Hematopoietic multipotent progenitor cell treated with erythropoietin and hydrocortisone succinate and interleukin-3 and kit ligand, for 8 days (in vitro differentiated cells): Measurements from ENCODE around the gene PSMD9.
A peak's percentile ranks its signal among the peaks of the same experiment; 100 is the strongest.
"Not testable (repeated sequence)": the region's sequence is repeated elsewhere in the genome, so short reads cannot be mapped to it uniquely, and the experiment has no call there.

Source experiments
- DNase-seq: peaks from one replicate; pipeline ENCODE4 v3.0.0-alpha.2; 2015

Gene PSMD9, protein sequence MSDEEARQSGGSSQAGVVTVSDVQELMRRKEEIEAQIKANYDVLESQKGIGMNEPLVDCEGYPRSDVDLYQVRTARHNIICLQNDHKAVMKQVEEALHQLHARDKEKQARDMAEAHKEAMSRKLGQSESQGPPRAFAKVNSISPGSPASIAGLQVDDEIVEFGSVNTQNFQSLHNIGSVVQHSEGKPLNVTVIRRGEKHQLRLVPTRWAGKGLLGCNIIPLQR

GRCh38 chr12:121888478-121889273, at the start of gene PSMD9:
Gene PSMD9, plus strand, starts transcription at chr12:121888790. Its CDS starts 67 bp downstream, at chr12:121888857.
- peak; percentile 98 for DNase-seq

DNA sequence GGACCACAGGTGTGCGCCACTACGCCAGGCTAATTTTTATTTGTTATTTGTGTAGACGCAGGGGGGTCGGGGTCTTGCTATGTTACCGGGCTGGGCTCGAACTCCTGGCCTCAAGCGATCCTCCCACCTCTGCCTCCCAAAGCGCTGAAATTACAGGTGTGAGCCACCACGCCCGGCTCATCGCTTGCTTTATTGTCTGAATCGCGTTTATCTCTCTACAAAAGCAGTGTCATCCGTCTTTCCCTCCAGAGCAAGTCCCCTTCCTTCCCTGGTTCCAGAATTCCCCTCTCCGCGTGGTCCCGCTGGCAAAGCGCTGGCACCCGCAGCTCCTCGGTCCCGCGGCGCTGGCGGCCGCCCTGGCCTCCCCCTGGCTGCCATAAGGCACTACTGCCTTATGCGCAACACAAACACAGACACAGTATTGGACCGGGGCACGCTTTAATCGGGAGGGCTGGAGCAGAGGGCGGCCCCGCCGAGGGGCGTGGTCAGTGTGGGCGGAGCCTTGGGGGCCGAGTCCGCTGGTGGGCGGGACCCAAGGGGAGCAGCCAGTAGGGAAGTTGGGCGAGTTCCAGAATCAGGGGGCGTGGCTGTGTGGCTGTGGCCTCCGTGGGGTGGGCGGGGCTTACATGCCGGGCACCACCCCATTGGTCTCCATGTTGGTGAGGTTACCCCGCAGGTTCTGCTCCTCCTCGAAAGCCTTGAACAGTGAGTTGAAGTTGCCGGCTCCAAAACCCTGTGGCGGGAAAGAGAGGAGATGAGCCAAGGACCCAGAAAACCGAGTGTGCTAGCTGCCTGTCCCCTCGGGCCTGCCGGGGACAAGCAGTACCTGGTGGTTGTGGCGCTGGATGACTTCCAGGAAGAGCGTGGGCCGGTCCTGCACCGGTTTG, 49.2 kb upstream of the PSMD9 start:
- peak; percentile 98 for DNase-seq

- DNase-seq: peak; percentile 39
Observed at GRCh38 chr12:121839993-121840761, 48.4 kb upstream of the PSMD9 start.

DNA sequence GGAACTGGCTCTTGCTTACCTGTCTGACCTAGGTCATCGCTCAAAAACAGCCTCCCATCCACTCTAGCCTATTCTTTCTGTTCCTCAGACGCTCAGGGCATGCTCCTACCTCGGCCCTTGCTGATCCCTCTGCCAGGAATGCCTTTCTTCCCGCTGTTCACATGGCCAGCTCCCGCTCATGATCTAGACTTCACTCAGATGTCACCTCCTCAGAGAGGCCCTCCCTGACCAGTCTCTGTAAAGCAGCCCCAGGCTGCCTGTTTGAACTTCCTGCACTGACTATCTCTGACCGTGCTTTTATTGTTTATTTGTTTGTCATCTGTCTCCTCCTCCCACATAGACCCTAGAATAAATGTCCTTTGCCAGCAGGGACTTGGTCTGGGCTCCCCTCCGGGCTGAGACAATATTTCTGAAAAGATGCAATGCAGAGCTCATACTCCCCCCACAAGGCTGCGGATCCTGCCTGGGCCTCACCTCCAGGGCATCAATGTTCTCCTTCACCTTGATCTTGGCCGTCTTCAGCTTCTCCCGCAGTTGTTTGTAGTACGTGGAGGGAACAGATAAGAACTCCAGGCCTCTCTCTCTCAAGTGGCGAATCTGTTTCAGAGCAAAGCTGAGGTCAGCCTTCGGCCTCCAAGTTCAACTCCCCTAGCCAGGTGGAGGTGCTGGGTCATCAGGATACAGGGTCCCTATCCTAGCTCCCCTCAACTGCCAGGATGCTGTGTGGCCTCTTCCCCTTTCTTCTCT, 45.2 kb upstream of the PSMD9 start:
- DNase-seq: no peak

DNA sequence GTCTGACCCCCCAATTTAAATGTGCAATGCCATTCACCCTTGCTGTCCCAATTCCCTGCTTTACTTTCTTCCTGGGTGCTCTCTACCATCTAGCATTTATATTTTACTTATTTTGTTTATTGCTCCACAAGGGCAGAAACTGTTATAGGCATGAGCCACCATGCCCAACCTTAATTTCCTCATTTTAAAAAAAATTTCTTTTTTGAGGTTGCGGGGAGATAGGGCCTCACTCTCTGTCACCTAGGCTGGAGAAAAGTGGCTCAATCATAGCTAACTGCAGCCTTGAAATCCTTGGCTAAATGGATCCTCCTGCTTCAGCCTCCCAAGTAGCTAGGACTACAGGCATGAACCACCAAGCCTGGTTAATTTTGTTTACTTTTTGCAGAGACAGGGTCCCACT, 42.9 kb upstream of the PSMD9 start:
- DNase-seq: no peak

- no peak for DNase-seq
Observed at GRCh38 chr12:121849211-121849610, 39.4 kb upstream of the PSMD9 start.

DNA sequence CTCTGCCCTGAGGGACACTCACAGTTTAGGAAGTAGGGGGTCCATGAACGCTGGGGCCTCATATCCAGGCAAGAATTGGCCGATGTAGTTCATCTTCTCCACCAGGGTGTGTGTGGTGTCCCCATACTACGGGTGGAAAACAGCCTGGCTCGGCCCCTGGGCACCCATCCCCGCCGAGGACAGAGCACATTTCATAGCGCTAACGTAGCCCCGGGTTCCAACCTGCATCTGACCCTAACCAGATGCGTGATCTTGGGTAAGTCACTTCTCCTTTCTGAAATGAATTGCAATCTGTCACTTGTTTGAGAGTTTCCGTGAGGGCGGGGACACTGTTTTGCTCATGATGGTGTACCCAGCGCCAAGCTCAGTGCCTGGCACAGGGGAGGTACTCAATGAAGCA, 38.9 kb upstream of the PSMD9 start:
- no peak for DNase-seq

- not testable (repeated sequence) for DNase-seq
Observed at GRCh38 chr12:121852392-121852791, 36.2 kb upstream of the PSMD9 start.

GRCh38 chr12:121857322-121858246, 31.0 kb upstream of the PSMD9 start:
- DNase-seq: no peak

DNA sequence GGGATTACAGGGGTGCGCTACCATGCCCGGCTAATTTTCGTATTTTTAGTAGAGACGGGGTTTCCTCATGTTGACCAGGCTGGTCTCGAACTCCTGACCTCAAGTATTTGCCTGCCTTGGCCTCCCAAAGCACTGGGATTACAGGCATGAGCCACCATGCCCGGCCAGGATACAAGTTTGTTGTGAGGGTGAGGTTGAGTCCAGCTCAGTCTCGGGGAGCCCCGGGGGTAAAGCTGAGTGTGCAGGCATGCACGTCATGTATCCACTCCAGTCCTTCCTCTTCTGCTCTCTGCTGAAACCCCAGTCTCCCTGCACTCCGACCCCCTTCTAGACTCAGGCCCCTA, 30.3 kb upstream of the PSMD9 start:
- no peak for DNase-seq

- DNase-seq: no peak
Observed at GRCh38 chr12:121858662-121859572, 29.7 kb upstream of the PSMD9 start, which contains the start of gene HPD. Gene HPD, minus strand, starts transcription at chr12:121858859. Its CDS starts 36 bp downstream, at chr12:121858823.

GRCh38 chr12:121860257-121860656, 28.3 kb upstream of the PSMD9 start:
- peak; percentile 73 for DNase-seq

DNA sequence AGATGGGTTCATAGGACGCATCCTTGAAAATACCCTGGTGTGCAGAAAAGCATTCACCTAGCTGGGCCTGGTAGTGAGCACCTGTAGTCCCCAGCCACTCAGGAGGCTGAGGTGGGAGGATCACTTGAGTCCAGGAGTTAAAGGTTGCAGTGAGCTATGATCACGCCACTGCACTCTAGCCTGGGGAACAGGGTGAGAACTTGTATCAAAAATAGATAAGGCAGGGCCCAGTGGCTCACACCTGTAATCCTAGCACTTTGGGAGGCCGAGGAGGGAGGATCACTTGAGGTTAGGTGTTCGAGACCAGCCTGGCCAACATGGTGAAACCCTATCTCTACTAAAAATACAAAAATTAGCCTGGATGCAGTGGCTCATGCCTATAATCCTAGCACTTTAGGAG, 27.9 kb upstream of the PSMD9 start:
- not testable (repeated sequence) for DNase-seq

- no peak for DNase-seq
Observed at GRCh38 chr12:121861636-121862254, 26.8 kb upstream of the PSMD9 start.

DNA sequence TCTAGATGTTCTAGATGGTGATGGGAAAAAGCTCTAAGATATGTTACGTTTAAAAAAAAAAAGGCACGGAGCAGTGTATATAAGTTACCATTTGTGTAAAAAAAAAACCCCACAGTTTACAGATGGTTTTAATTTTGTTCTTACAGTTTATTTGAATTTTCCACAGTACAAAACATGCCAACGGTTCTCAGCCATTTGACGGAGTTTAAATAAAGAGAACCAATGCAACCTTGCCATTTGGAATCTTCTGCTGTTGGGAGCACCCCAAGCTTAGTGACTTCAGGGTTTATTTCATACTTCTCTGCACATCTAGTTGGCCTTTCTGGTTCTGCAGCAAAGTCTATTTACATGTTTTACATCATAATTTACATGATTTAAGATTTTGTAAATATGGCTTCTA, 22.3 kb upstream of the PSMD9 start:
- no peak for DNase-seq

- DNase-seq: not testable (repeated sequence)
Observed at GRCh38 chr12:121869229-121869628, 19.4 kb upstream of the PSMD9 start.

DNA sequence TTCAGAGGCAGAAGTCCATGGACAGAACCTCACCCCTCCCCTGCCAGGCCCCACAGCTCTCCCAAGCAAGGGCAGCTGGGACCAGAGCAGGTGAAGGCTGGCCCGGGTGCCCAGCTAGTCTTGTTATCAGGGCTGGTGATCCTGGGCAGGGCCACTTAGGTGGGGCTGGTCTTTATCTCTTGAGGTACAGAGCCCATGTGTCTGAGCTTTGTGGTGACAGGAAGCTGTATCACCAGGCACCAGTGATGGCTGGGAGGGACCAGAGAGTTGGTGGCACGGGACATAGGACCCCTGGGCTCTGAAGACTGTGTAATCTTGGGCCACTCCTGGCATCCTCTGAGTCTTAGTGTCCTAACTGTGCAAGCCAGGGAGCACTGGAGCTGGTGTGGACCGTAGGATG, 17.1 kb upstream of the PSMD9 start:
- DNase-seq: peak; percentile 100

DNA sequence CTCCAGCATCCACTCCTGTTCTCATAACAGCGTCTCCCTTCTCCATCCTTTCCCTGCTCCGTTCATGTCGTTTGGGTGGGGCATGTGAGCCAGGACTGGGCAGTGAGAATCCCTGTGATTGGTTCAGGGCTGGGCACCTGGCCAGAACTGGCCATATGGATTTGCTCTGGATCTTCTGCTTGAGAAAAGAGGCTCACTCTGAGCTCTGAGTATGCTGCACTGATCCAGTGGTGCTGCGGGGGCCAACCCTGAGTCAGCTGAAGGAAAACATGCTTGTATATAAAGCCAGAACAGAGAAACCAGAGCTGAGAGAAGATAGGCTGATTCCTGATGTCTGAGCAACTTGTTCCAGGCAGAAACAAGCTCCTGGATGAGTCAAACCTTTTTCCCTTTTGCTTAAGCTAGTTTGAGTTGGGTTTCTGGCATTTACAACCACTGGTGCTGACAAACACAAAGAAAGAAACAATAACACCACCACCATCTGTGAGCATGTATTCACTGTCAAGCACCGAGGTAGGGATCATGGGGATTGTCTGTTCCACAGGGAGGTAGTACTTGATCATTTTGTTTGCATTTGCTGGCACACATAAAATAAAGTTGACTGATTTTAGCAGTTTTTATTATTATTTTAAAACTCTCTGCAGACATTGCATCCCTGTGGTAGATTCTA, 15.9 kb upstream of the PSMD9 start:
- DNase-seq: peak; percentile 49

DNA sequence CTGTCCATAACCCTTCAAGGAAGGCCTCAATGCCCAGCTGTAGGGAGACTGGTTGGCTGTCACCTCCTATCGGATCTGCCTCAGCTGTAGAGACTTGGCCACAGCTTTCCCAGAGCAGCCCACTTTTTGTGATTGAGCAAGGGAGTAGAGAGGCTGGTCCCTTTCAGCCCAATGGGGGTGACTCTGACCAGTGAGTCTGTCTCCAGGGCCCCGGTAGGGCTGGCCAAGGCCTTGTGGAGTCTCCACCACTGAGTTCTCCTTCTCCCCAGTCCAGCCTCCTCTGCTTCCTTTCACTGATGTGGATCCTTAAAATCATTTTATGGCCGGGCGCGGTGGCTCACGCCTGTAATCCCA, 15.4 kb upstream of the PSMD9 start:
- no peak for DNase-seq
